Left ventricle myocardium inferior (tissue), 1 donor: ENCODE measurements around the gene XXYLT1. TPM values are rescaled to one million over a fixed set of nuclear protein-coding genes. Genes with fewer than 3 reads are reported as not detected.
A peak's percentile ranks its signal among the peaks of the same experiment; 100 is the strongest.

Source experiments
- DNase-seq: peaks from one replicate; pipeline ENCODE4 v3.0.0-alpha.2; 2020
- H3K27ac ChIP-seq: fragments of 200-600 bp; replicated peaks from 2 replicates; pipeline ENCODE4 v1.8.0; 2021
- H3K27me3 ChIP-seq: fragments of 200-600 bp; 2 replicates; pipeline ENCODE4 v1.8.0; 2021; ENCODE audit warnings: low read depth
- H3K36me3 ChIP-seq: fragments of 200-600 bp; 2 replicates; pipeline ENCODE4 v1.8.0; 2021
- H3K4me1 ChIP-seq: fragments of 200-600 bp; 2 replicates; pipeline ENCODE4 v1.8.0; 2021
- H3K4me3 ChIP-seq: fragments of 200-600 bp; 2 replicates; pipeline ENCODE4 v1.8.0; 2021; ENCODE audit warnings: mild to moderate bottlenecking, moderate library complexity
- H3K9me3 ChIP-seq: fragments of 200-600 bp; replicated peaks from 2 replicates; pipeline ENCODE4 v1.8.0; 2021
- intact Hi-C: fragments of 100-400 bp; cut with micrococcal nuclease; formaldehyde crosslinking; loops from one replicate; pipeline ENCODE4 v1.11.0; 2022
- total RNA-seq: library from RNA; stranded (reverse); fragmentation: NEBNext Ultra II Directional; extraction: Animal tissue kit (Norgen Biotek cat#: 25700); gene quantifications from one replicate; pipeline ENCODE4 v1.2.1, GENCODE V29; 2021
- TF ChIP-seq, protein P1 (sequence below): fragments of 200-600 bp; IDR thresholded peaks from 2 replicates; pipeline ENCODE4 v1.8.0; 2021; ENCODE audit warnings: antibody characterized with exemption, mild to moderate bottlenecking, borderline replicate concordance
- donor health status: DM: no; HTN: yes; CAD: no; lungs with severe emphysema.

The XXYLT1 gene
- total RNA-seq, 1 donor from 2014 or later: 2.3 TPM

DNA sequence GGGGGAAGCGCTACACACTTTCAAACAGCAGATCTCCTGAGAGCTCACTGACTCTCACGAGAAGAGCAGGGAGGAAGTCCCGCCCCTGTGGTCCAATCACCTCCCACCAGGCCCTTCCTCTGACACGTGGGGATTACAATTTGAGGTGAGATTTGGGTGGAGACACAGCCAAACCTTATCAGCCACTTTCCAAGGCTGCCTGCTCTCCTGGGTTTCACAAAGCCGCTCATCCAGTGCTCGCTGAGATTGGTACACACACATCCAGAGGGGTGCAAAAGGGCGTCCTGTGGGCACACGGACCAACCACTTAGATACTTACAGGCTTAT is 23.1 kb downstream of the XXYLT1 start:
- peaks cover 8% of the 10 kb centered on the region for H3K4me1 ChIP-seq
- no peak overlapping the region for H3K4me3 ChIP-seq
- no peaks in the 10 kb centered on the region for H3K27me3 ChIP-seq
- TF ChIP-seq, protein P1, sequence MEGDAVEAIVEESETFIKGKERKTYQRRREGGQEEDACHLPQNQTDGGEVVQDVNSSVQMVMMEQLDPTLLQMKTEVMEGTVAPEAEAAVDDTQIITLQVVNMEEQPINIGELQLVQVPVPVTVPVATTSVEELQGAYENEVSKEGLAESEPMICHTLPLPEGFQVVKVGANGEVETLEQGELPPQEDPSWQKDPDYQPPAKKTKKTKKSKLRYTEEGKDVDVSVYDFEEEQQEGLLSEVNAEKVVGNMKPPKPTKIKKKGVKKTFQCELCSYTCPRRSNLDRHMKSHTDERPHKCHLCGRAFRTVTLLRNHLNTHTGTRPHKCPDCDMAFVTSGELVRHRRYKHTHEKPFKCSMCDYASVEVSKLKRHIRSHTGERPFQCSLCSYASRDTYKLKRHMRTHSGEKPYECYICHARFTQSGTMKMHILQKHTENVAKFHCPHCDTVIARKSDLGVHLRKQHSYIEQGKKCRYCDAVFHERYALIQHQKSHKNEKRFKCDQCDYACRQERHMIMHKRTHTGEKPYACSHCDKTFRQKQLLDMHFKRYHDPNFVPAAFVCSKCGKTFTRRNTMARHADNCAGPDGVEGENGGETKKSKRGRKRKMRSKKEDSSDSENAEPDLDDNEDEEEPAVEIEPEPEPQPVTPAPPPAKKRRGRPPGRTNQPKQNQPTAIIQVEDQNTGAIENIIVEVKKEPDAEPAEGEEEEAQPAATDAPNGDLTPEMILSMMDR: no peak
- no peaks in the 10 kb centered on the region for H3K9me3 ChIP-seq
- H3K36me3 ChIP-seq: no peaks in the 10 kb centered on the region
- H3K27ac ChIP-seq: no peak overlapping the region
- intact Hi-C loops: no loop called here
- no peak for DNase-seq

DNA sequence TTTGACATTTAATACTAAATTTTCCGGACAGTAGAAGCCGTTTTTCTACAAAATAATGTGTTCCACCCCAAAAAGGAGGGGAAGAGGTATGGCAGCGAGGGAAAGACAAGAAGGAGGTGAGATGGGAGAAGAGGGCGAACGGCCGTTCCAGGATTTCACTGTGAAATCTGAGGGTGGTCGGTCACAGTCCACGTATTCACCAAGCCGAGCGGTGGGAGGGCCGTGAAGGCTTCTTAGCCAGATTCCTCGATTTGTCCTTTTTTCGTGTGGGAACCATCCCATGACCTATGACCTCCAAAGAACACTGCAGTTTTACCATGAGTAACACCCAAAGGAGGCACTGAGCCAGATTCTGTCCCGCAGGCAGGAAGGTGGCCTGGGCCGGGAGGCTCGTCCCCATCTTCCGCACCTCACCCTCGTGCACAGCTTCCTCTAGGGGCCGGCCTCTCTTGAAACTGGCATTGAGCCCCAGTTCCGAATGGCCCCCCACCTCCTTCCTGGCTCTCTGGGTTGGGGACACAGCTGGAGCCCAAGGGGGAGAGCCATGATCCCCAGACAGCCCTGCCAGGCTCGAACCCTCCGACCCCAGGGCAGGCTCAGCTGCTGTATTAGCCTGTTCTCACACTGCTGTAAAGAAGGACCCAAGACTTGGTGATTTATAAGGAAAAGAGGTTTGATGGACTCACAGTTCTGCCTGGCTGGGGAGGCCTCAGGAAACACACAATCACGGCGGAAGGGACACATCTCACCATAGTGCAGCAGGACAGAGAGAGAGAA is 23.7 kb downstream of the XXYLT1 start:
- TF ChIP-seq, protein P1: no peak
- H3K36me3 ChIP-seq: no peaks in the 10 kb centered on the region

DNA sequence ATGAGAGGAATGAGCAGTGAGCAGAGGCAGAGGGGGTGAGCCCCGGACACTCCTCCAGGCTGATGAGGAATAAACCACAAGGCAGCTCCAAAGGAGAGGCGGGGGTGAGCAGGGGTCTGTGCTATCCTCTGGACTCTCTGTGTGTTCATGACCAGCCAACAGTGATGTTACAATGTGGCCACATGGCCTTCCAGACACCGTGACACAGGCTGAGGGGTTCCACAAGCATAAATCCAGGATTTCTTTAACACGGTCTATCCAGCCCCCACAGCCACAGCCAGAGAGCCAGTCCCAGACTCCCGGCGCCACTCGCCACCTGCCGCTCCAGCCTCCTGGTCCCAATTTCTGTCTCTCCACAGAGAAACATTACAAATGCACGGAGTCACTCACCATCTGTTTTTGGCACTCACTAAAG is 24.4 kb downstream of the XXYLT1 start:
- no peaks in the 10 kb centered on the region for H3K27me3 ChIP-seq
- DNase-seq: no peak
- intact Hi-C loops: no loop called here
- H3K27ac ChIP-seq: no peak overlapping the region
- no peak overlapping the region for H3K4me3 ChIP-seq
- H3K4me1 ChIP-seq: peaks cover 8% of the 10 kb centered on the region
- H3K9me3 ChIP-seq: no peaks in the 10 kb centered on the region
- TF ChIP-seq, protein P1: no peak
- H3K36me3 ChIP-seq: no peaks in the 10 kb centered on the region

More for the DNA sequence above, 23.7 kb downstream of the XXYLT1 start:
- Histone ChIP-seq H3K4me1 (peaks cover 8% of the 10 kb centered on the region), H3K9me3 (no peaks in the 10 kb centered on the region), H3K4me3 (no peak overlapping the region), H3K27ac (no peak overlapping the region), H3K27me3 (no peaks in the 10 kb centered on the region)
- peak; percentile 11 for DNase-seq
- intact Hi-C loops: no loop called here

DNA sequence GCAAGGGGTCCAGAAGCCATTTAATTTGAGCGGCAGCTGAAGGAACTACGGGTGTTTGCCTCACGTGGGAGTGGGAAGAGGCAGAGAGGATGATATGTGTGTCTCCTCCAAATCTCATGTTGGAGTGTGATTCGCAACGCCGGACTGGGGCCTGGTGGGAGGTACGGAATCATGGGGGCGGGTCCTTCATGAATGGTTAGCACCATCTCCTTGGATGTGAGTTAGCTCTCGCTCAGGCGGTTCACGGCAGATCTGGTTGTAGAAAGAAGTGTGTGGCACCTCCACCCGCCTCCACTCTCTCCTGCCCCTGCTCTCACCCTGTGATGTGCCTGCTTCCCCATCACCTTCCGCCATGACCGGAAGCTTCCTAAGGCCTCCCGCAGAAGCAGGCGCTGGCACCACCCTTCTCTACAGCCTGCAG is 25.4 kb downstream of the XXYLT1 start:
- H3K9me3 ChIP-seq: no peaks in the 10 kb centered on the region
- intact Hi-C loops: no loop called here
- no peaks in the 10 kb centered on the region for H3K27me3 ChIP-seq
- DNase-seq: no peak
- peaks cover 3% of the 10 kb centered on the region for H3K4me1 ChIP-seq
- no peak overlapping the region for H3K4me3 ChIP-seq
- TF ChIP-seq, protein P1: no peak
- no peak overlapping the region for H3K27ac ChIP-seq
- H3K36me3 ChIP-seq: no peaks in the 10 kb centered on the region

DNA sequence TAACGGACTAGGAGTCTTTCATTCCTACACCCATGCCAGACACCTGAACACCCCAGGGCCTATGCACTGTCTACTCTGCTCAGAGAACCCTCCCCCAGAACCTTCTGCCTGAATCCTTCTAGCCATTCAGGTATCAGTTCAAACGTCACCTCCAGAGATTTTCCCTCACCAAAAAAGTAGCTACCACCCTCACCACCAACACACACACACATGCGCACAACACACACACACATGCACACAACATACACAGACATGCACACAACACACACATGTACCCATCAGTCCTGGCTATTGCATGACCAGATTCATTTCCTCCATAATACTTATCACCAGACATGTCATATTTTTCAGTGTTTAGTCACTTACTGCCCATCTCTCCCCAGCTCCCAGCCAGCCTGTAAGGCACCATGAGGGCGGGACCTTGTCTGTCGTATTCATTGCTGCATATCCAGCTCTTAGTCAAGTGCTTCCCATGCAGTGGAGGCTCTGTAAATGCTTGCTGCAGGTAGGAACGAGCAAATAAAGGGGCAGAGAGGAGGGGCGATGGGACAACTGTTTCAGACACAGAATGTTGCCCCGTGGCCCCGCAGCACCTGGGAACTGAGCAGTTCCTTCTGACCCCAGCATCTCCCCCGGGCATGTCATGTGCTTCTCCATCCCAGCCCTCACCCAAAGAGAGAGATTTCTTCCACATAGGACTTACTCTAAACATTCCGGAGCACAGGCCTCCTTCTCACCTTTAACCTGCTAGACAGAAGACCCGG is 29.2 kb downstream of the XXYLT1 start:
- no peaks in the 10 kb centered on the region for H3K36me3 ChIP-seq
- TF ChIP-seq, protein P1: no peak
- H3K27ac ChIP-seq: no peak overlapping the region
- intact Hi-C loops: no loop called here
- DNase-seq: no peak
- H3K4me3 ChIP-seq: no peak overlapping the region
- H3K27me3 ChIP-seq: no peaks in the 10 kb centered on the region
- peaks cover 27% of the 10 kb centered on the region for H3K4me1 ChIP-seq
- H3K9me3 ChIP-seq: peaks cover 2% of the 10 kb centered on the region
